Skeletal muscle tissue (tissue), 4 donors: Measurements from ENCODE around the gene ADA. TPM values are rescaled to one million over a fixed set of nuclear protein-coding genes. Genes with fewer than 3 reads are reported as not detected.
A peak's percentile ranks its signal among the peaks of the same experiment; 100 is the strongest.
"Not testable (repeated sequence)": the region's sequence is repeated elsewhere in the genome, so short reads cannot be mapped to it uniquely, and the experiment has no call there.

Experiments
- H3K27ac ChIP-seq: one replicate; pipeline ENCODE4 v1.7.0; 2013; ENCODE audit warnings: mild to moderate bottlenecking, low read depth, low read length, inconsistent platforms
- H3K27me3 ChIP-seq, 3 donors: one replicate each; pipeline ENCODE4 v1.7.0; 2013; ENCODE audit warnings: low read length in 3 of 3; ENCODE audit not compliant: control insufficient read depth in 3 of 3, insufficient read depth in 3 of 3
- H3K36me3 ChIP-seq, 3 donors: one replicate each; pipeline ENCODE4 v1.7.0; 2013; ENCODE audit warnings: low read length in 3 of 3; ENCODE audit not compliant: control insufficient read depth in 3 of 3, insufficient read depth in 3 of 3
- H3K4me1 ChIP-seq, 3 donors: one replicate each; pipeline ENCODE4 v1.7.0; 2013; ENCODE audit warnings: low read length in 3 of 3, mild to moderate bottlenecking in 3 of 3; ENCODE audit not compliant: control insufficient read depth in 3 of 3, insufficient read depth in 3 of 3
- H3K4me3 ChIP-seq, 3 donors: one replicate each; pipeline ENCODE4 v1.7.0; 2013; ENCODE audit warnings: low read length in 3 of 3
- H3K9ac ChIP-seq, 3 donors: one replicate each; pipeline ENCODE4 v1.7.0; 2013; ENCODE audit warnings: low read length in 3 of 3, mild to moderate bottlenecking in 3 of 3, moderate library complexity in 2 of 3, low read depth in 1 of 3
- H3K9me3 ChIP-seq, 3 donors: one replicate each; pipeline ENCODE4 v1.7.0; 2013; ENCODE audit warnings: low read length in 3 of 3; ENCODE audit not compliant: control insufficient read depth in 3 of 3
- total RNA-seq: library from RNA; depleted of rRNA; stranded (reverse); fragments of >200 nt; gene quantifications from one replicate; pipeline ENCODE4 v1.2.3, GENCODE V29; 2014
- donor health status: Osteomylitis.

ADA gene
- total RNA-seq, 1 donor from 2014 or later: 3.7 TPM

DNA sequence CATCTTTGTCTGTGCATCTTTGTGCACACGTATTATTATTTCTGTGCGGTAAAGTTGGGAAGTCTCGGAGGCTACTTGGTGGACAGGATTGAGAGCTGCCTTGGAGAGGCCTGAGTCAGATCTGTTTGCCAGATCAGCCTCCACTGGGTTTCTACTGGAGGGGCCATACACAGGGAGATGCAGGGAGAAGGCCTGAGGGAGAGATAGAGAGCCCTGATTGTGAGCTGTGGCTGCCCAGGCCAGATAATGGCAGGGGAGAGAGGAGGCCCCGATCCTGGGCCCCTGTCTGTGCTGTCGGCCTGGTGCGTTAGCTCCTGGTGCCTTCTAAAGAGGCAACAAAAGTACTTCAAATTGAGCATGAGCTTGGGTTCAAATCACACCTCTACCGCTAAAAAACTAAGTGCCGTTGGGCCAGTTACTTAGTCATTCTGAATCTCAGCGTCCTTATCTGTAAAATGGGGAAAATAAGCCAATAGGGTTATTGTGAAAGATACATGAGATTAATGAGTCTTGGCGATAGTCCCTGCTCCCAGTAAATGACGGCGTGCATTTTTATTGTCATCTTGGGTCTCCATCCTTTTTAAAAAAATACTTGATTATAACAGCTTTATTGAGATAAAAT is 27.6 kb upstream of the ADA start:
- H3K27me3 ChIP-seq: no peaks in the 10 kb centered on the region
- H3K9ac ChIP-seq: no peak overlapping the region
- H3K4me3 ChIP-seq: no peak overlapping the region
- H3K27ac ChIP-seq: no peak overlapping the region
- no peaks in the 10 kb centered on the region for H3K36me3 ChIP-seq
- no peaks in the 10 kb centered on the region for H3K9me3 ChIP-seq
- peaks cover 0 to 8% (median 2%) of the 10 kb centered on the region in 3 donors for H3K4me1 ChIP-seq

DNA sequence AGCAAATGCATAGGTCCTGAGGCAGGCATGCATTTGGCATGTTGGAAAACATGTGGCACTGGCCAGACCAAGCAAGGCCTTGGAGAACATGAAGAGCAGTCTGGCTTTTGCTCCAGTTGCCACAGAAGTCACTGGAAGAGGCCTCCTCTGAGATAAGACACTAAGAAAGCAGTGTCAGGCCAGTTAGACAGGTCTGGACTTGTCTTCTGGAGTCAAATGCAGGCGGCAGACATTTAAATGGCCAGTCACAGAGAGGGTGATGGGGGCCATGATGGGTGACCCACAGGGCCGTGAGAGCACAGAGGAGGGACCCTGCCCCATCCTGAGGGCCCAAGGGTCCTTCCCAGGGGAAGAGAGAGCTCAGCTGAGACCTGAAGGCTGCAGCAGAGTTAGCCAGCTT is 26.7 kb upstream of the ADA start:
- H3K9ac ChIP-seq: no peak overlapping the region
- H3K4me3 ChIP-seq: no peak overlapping the region
- no peaks in the 10 kb centered on the region for H3K36me3 ChIP-seq
- no peaks in the 10 kb centered on the region for H3K9me3 ChIP-seq
- H3K4me1 ChIP-seq: no peaks in the 10 kb centered on the region
- no peaks in the 10 kb centered on the region for H3K27me3 ChIP-seq
- no peak overlapping the region for H3K27ac ChIP-seq

DNA sequence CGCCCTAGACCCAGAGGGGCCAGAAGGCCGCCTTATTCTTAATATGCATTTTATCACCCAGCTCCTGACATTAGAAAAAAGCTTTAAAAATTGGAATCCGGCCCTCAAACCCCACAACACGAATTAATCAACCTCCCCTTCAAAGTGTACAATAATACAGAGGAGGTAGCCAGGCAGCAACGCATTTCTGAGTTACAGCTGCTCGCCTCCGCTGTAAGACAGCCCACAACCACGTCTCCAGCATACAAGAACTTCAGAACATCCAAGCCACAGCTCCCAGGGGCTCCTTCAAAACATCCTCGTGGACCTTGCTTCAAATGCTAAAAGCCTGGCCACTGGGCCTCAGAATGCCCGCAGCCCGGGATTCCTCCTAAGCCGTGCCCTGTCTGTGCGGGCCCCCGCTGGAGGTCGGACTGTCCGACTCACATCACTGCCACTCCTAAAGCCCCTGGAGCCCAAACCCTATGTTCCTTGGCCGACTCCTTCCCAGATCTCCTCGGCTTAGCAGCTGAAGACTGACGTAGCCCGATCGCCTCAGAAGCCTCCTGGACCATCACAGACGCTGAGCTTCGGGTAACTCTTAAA is 20.9 kb upstream of the ADA start:
- H3K4me1 ChIP-seq, H3K4me3 ChIP-seq, H3K9ac ChIP-seq, H3K9me3 ChIP-seq, H3K36me3 ChIP-seq, H3K27ac ChIP-seq, H3K27me3 ChIP-seq: not testable (repeated sequence)

DNA sequence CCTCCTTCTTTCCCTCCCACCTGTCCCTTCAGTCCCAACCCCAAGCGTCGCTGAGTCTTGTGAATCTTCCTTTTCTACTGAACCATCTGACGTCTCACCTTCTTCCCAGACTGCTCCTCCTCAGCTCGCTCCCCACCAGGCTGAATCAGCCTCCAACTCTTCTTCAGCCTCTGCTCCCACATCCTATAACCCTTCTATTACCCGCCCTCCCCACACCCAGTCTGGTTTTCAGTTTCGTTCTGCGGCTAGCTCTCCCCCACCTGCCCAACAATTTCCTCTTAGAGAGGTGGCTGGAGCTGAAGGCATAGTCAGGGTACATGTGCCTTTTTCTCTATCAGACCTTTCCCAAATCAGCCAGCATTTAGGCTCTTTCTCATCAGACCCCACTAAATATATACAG is 20.0 kb upstream of the ADA start:
- not testable (repeated sequence) for H3K4me1 ChIP-seq, H3K27ac ChIP-seq, H3K27me3 ChIP-seq, H3K36me3 ChIP-seq, H3K9me3 ChIP-seq, H3K9ac ChIP-seq, H3K4me3 ChIP-seq

DNA sequence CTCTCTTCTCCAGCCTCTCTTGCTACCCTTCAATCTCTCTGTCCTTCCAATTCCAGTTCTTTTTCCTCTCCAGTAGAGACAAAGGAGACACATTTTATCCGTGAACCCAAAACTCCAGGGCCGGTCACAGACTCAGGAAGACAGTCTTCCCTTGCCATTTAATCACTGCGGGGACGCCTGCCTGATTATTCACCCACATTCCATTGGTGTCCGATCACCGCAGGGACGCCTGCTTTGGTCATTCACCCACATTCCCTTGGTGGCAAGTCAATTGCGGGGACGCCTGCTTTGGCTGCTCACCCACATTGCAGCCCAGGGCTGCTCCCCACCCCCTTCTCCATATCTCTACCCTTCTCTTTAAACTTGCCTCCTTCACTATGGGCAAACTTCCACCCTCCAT is 19.4 kb upstream of the ADA start:
- H3K27me3 ChIP-seq, H3K27ac ChIP-seq, H3K4me1 ChIP-seq, H3K4me3 ChIP-seq, H3K9ac ChIP-seq, H3K36me3 ChIP-seq, H3K9me3 ChIP-seq: not testable (repeated sequence)

DNA sequence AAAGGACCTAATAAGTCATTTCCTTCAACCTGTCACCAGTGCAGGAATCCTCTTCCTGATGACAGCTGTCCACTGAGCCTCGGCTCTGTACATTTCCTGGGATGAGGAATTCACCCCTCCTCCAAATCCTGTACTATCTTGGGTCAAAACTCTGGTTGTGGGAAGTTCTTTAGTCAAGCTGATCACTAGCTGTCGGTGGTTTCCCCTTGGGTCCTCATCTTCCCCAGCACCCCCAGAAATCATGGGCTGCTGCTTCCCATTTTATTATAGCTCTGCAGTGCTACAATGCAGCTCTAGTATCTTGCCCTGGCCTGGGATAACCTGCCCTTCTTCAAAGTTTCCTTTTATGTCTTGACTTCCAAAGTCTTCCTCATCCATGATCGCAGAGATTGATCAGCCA is 14.6 kb upstream of the ADA start:
- H3K27me3 ChIP-seq: peaks cover 4 to 7% (median 7%) of the 10 kb centered on the region in 3 donors
- H3K36me3 ChIP-seq: no peaks in the 10 kb centered on the region
- no peaks in the 10 kb centered on the region for H3K4me1 ChIP-seq
- H3K9ac ChIP-seq: no peak overlapping the region
- H3K27ac ChIP-seq: no peak overlapping the region
- H3K9me3 ChIP-seq: no peaks in the 10 kb centered on the region
- H3K4me3 ChIP-seq: no peak overlapping the region

DNA sequence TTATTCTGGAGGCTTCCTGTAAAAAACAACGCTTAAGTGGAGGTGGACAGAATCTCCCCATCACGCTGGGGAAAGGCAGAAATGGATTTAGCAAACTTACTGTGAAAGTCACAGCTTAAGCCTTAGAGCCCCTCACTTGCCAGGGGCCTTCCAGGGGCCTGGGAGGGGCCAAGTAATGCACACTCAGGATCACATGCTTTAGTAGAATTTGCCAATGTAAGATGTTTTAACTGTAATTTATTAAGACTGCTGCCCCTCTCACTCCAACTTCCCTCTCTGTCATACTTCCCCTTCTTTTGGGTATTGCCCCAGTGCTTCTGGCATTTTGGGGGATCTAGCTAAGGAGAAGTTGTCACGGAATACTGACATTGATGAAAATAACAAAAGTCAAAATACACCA is 12.6 kb upstream of the ADA start:
- H3K4me1 ChIP-seq: no peaks in the 10 kb centered on the region
- no peaks in the 10 kb centered on the region for H3K36me3 ChIP-seq
- peaks cover 4 to 7% (median 7%) of the 10 kb centered on the region in 3 donors for H3K27me3 ChIP-seq
- no peak overlapping the region for H3K4me3 ChIP-seq
- H3K9me3 ChIP-seq: no peaks in the 10 kb centered on the region
- no peak overlapping the region for H3K9ac ChIP-seq
- peak overlapping the region; percentile 12 for H3K27ac ChIP-seq

DNA sequence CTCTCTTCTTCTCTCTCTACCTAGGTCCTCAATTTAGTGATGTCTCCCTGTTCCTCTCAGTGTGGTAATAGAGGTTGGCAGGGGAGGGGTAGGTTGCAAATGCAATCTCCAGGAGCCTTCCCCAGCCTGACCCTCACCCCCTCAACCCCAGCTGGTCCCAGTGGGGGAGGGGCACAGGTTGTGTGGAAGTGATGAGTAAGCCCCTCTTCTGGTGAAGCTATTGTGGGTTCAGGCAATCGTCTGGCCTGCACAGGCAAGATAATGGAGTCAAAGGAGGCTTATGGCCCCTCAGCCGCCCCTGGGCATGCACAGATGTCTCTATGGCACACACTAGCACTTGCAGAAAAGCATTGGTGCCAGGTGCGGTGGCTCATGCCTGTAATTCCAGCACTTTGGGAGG is 10.8 kb upstream of the ADA start:
- H3K27me3 ChIP-seq: peaks cover 4 to 7% (median 7%) of the 10 kb centered on the region in 3 donors
- no peak overlapping the region for H3K4me3 ChIP-seq
- no peaks in the 10 kb centered on the region for H3K4me1 ChIP-seq
- H3K36me3 ChIP-seq: no peaks in the 10 kb centered on the region
- H3K9ac ChIP-seq: no peak overlapping the region
- no peak overlapping the region for H3K27ac ChIP-seq
- no peaks in the 10 kb centered on the region for H3K9me3 ChIP-seq

DNA sequence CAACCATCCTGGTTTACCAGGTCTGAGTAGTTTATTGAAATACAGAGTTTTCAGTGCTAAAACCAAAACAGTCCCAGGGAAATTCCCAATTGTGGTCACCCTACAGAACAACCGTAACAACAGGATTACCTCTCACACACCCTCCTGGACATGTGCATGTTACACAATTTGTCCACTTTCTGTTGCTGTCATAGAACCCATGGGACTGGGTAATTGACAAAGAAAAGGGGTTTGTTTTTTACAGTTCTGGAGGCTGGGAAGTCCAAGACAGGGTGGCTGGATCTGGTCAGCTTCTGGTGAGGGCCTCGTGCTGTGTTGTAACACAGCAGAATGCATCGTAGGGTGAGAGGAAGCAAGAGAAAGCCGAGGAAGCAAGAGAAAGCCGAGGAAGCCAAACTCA is 9.1 kb upstream of the ADA start:
- no peak overlapping the region for H3K27ac ChIP-seq
- peaks cover 3 to 7% (median 4%) of the 10 kb centered on the region in 3 donors for H3K27me3 ChIP-seq
- H3K9me3 ChIP-seq: no peaks in the 10 kb centered on the region
- no peaks in the 10 kb centered on the region for H3K36me3 ChIP-seq
- no peaks in the 10 kb centered on the region for H3K4me1 ChIP-seq
- H3K9ac ChIP-seq: no peak overlapping the region
- H3K4me3 ChIP-seq: no peak overlapping the region

DNA sequence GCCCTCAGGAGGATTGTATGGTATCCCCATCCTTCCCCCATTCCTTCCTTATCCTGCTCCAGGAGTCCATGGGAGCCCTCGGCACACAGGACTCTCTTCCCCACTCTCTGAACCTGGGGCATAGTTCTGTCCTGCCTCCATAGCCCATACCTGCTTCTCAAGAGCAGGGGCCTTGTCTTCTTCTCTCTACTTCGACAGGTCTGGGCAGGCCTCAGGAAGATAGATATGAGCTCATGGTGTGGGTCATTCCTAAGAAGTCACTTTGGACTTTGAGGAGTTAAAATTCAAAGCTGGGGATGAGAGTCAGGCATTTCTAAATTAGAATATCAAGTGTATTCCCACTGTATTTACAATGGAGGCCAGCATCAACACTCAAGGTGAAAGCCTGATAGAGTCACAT is 8.4 kb upstream of the ADA start:
- Histone ChIP-seq H3K9ac (no peak overlapping the region), H3K27ac (no peak overlapping the region), H3K4me3 (no peak overlapping the region), H3K9me3 (no peaks in the 10 kb centered on the region), H3K27me3 (peaks cover 3 to 6% (median 4%) of the 10 kb centered on the region in 3 donors), H3K4me1 (no peaks in the 10 kb centered on the region), H3K36me3 (no peaks in the 10 kb centered on the region)
